HCT116 (cell line): ENCODE measurements around the gene CELF4.

Experiments used
- CEBPB ChIP-seq: IDR thresholded peaks from 2 replicates; pipeline ENCODE4 v1.6.1; 2012; ENCODE audit warnings: low read depth
- EZH2 ChIP-seq: fragments of 200-600 bp; sonication (generic); IDR thresholded peaks from 2 replicates; pipeline ENCODE4 v1.6.1; 2017; ENCODE audit warnings: antibody characterized with exemption, mixed run types
- POLR2A ChIP-seq: IDR thresholded peaks from 2 replicates; pipeline ENCODE4 v1.7.0; 2011; ENCODE audit warnings: borderline replicate concordance; ENCODE audit not compliant: insufficient read depth, insufficient read length; ENCODE audit errors: extremely low read depth
- SP1 ChIP-seq: IDR thresholded peaks from 2 replicates; pipeline ENCODE4 v1.6.1; 2012; ENCODE audit warnings: low read depth
- YY1 ChIP-seq: IDR thresholded peaks from 2 replicates; pipeline ENCODE4 v1.6.1; 2011; ENCODE audit warnings: low read length, low read depth, moderate library complexity, mild to moderate bottlenecking; ENCODE audit not compliant: insufficient replicate concordance; ENCODE audit errors: extremely low read depth
- TF ChIP-seq, protein P1 (sequence below), 3 experiments: fragments of 200-600 bp in 1 of 3; sonication (generic) in 1 of 3; IDR thresholded peaks in 2 of 3; conservative IDR thresholded peaks in 1 of 3; 2 replicates each; pipeline ENCODE4 v1.5.1; 2012 to 2017; ENCODE audit warnings: low read depth in 2 of 3, low read length in 2 of 3, antibody characterized with exemption in 1 of 3, borderline replicate concordance in 1 of 3, control low read depth in 1 of 3, mild to moderate bottlenecking in 1 of 3, mixed read lengths in 1 of 3, mixed run types in 1 of 3, moderate library complexity in 1 of 3; ENCODE audit not compliant: insufficient read depth in 1 of 3

DNA sequence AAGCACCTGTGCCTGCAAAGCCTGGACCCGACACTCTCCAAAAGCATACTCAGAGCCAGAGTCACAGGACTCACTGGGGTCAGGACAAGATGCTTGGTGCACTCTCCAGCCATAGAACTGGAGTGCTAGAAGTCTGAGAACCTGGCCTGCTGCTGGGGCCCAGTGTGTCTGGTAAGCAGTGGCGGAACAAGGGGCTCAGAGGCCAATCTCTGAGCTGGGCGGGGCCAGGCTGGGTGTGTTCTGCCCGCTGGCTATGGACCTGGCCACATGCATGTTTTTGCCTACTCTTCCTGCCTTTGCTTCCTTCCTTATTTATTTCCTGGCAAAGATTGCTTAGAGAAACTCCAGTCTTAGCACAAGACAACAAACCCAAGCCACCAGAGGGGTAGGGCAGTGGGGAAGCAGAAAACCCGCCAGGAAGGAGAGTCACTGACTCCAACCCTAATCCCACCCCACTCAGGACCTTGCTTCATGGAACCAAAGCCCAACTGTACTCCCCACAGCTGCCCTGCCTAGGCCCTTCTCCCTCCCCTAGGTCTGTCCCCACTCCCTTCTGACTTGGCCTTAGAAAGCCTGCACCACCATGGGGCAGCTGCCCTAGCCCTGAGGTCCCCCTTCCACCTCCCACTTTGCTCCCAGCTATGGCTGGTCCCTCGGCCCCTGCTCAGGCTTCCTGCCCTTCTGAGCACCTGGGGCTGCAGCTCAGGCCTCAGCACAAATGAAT, 315.5 kb downstream of the CELF4 start:
- TF ChIP-seq CEBPB = no peak
- TF ChIP-seq, protein P1, sequence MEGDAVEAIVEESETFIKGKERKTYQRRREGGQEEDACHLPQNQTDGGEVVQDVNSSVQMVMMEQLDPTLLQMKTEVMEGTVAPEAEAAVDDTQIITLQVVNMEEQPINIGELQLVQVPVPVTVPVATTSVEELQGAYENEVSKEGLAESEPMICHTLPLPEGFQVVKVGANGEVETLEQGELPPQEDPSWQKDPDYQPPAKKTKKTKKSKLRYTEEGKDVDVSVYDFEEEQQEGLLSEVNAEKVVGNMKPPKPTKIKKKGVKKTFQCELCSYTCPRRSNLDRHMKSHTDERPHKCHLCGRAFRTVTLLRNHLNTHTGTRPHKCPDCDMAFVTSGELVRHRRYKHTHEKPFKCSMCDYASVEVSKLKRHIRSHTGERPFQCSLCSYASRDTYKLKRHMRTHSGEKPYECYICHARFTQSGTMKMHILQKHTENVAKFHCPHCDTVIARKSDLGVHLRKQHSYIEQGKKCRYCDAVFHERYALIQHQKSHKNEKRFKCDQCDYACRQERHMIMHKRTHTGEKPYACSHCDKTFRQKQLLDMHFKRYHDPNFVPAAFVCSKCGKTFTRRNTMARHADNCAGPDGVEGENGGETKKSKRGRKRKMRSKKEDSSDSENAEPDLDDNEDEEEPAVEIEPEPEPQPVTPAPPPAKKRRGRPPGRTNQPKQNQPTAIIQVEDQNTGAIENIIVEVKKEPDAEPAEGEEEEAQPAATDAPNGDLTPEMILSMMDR (IDR thresholded peaks at IDR 0.05 in 2 of 3, conservative IDR thresholded peaks at IDR 0.05 in 1 of 3; ENCODE audit: borderline replicate concordance in 1 of 3, insufficient read depth in 1 of 3, low read depth in 2 of 3, low read length in 2 of 3) = no peak
- no peak for TF ChIP-seq YY1
- TF ChIP-seq SP1 = no peak
- no peak for TF ChIP-seq EZH2
- no peak for TF ChIP-seq POLR2A
